MCF 10A (cell line): ENCODE results near the gene EPO. TPM values are rescaled to one million over a fixed set of nuclear protein-coding genes. Genes with fewer than 3 reads are reported as not detected.
A peak's percentile ranks its signal among the peaks of the same experiment; 100 is the strongest.

Experiments
- BruUV-seq: library from RNA; stranded (reverse); fragments of 400-500 nt; replicated peaks from 2 replicates; lab custom pipeline; 2021; lab: Mats Ljungman, UMichigan
- CTCF ChIA-PET: fragments of 300-600 bp; sonication (Branson Sonifier 250); formaldehyde crosslinking; extraction: SDS; loops from one replicate; lab custom pipeline; 2021; ENCODE audit warnings: antibody characterized with exemption, inconsistent platforms; lab: Yijun Ruan, JAX
- POLR2A ChIA-PET: fragments of 300-600, 350-650 bp; sonication (Branson Sonifier 250); formaldehyde crosslinking; extraction: SDS; loops from one replicate; lab custom pipeline; 2020; ENCODE audit warnings: antibody characterized with exemption, inconsistent platforms; lab: Yijun Ruan, JAX
- DNase-seq: peaks from one replicate; pipeline ENCODE4 v3.0.0-alpha.2; 2018; ENCODE audit not compliant: unreplicated experiment
- H3K27ac Mint-ChIP-seq: one replicate; pipeline ENCODE4 v1.8.0; 2022; ENCODE audit warnings: mild to moderate bottlenecking, low read depth, mixed read lengths; ENCODE audit not compliant: unreplicated experiment
- H3K27me3 Mint-ChIP-seq: one replicate; pipeline ENCODE4 v1.8.0; 2022; ENCODE audit warnings: mixed read lengths; ENCODE audit not compliant: insufficient read depth, unreplicated experiment
- H3K36me3 Mint-ChIP-seq: one replicate; pipeline ENCODE4 v1.8.0; 2022; ENCODE audit warnings: mild to moderate bottlenecking, moderate library complexity, mixed read lengths; ENCODE audit not compliant: insufficient read depth, unreplicated experiment
- H3K4me1 Mint-ChIP-seq: one replicate; pipeline ENCODE4 v1.8.0; 2022; ENCODE audit warnings: mixed read lengths; ENCODE audit not compliant: insufficient read depth, unreplicated experiment
- H3K4me3 Mint-ChIP-seq: one replicate; pipeline ENCODE4 v1.8.0; 2022; ENCODE audit warnings: mild to moderate bottlenecking, moderate library complexity, mixed read lengths; ENCODE audit not compliant: unreplicated experiment
- H3K9me3 Mint-ChIP-seq: one replicate; pipeline ENCODE4 v1.8.0; 2022; ENCODE audit warnings: mixed read lengths; ENCODE audit not compliant: unreplicated experiment
- intact Hi-C: fragments of 100-400 bp; cut with micrococcal nuclease; formaldehyde crosslinking; loops from 2 replicates; pipeline ENCODE4 v1.14.1; 2022
- total RNA-seq: library from RNA; stranded (reverse); gene quantifications from 2 replicates; pipeline ENCODE4 v1.2.3, GENCODE V29; 2022
- TF ChIP-seq, protein P1 (sequence below): fragments of 200-600 bp; IDR thresholded peaks from one replicate; pipeline ENCODE4 v1.8.0; 2022; ENCODE audit warnings: antibody characterized with exemption, mild to moderate bottlenecking; ENCODE audit not compliant: unreplicated experiment

Gene EPO
- total RNA-seq, 1 experiment from 2014 or later: not detected

DNA sequence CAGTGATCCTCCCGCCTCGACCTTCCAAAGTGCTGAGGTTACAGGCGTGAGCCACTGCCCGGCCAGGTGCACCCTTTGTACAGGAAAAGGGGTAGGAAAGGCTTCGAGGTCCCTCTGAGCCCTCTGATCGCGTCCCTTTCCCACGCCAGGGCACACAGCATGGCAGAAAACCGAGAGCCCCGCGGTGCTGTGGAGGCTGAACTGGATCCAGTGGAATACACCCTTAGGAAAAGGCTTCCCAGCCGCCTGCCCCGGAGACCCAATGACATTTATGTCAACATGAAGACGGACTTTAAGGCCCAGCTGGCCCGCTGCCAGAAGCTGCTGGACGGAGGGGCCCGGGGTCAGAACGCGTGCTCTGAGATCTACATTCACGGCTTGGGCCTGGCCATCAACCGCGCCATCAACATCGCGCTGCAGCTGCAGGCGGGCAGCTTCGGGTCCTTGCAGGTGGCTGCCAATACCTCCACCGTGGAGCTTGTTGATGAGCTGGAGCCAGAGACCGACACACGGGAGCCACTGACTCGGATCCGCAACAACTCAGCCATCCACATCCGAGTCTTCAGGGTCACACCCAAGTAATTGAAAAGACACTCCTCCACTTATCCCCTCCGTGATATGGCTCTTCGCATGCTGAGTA lies 13.5 kb upstream of the EPO start:
- no peaks in the 10 kb centered on the region for H3K9me3 Mint-ChIP-seq
- H3K4me1 Mint-ChIP-seq: peaks cover 10% of the 10 kb centered on the region
- CTCF ChIA-PET: interaction anchor here (0.7 to 6.7 kb wide), 6 partner anchors 13 to 170 kb away, joined by 3 to 94 read pairs (median 9); partner anchors contain the start of genes EPO, GIGYF1 and SLC12A9
- TF ChIP-seq, protein P1, sequence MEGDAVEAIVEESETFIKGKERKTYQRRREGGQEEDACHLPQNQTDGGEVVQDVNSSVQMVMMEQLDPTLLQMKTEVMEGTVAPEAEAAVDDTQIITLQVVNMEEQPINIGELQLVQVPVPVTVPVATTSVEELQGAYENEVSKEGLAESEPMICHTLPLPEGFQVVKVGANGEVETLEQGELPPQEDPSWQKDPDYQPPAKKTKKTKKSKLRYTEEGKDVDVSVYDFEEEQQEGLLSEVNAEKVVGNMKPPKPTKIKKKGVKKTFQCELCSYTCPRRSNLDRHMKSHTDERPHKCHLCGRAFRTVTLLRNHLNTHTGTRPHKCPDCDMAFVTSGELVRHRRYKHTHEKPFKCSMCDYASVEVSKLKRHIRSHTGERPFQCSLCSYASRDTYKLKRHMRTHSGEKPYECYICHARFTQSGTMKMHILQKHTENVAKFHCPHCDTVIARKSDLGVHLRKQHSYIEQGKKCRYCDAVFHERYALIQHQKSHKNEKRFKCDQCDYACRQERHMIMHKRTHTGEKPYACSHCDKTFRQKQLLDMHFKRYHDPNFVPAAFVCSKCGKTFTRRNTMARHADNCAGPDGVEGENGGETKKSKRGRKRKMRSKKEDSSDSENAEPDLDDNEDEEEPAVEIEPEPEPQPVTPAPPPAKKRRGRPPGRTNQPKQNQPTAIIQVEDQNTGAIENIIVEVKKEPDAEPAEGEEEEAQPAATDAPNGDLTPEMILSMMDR: no peak
- DNase-seq: no peak
- H3K4me3 Mint-ChIP-seq: peak overlapping the region; percentile 95
- H3K27ac Mint-ChIP-seq: peak overlapping the region; percentile 93
- peaks cover 2% of the 10 kb centered on the region for H3K27me3 Mint-ChIP-seq
- POLR2A ChIA-PET: interaction anchor here (0.6 to 2.9 kb wide), 12 partner anchors 7 to 168 kb away, joined by 3 to 57 read pairs (median 6); partner anchors contain the start of genes AGFG2, EPHB4, EPO and GIGYF1
- intact Hi-C loops: no loop called here
- peaks cover 15% of the 10 kb centered on the region for H3K36me3 Mint-ChIP-seq
- no TSS peak for BruUV-seq

DNA sequence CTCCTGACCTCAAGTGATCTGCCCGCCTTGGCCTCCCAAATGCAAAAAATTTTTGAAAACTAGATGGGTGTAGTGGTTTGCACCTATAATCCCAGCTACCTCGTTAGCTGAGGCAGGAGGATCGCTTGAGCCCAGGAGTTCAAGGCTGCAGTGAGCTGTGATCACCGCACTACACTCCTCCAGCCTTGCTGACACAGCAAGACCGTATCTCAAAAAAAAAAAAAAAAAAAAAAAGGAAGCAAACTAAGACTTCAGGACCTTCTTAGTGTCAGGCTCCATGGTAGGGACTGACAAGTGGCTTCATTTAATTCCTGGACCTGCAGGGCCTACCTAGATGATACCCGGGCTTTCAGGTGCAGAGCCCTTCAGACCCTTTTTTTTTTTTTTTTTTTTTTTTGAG lies 11.9 kb upstream of the EPO start:
- DNase-seq: no peak
- POLR2A ChIA-PET: interaction anchor here (0.6 to 0.7 kb wide), 3 partner anchors 114 to 143 kb away, joined by 3 read pairs; no protein-coding TSS in a partner anchor
- TF ChIP-seq, protein P1: no peak
- peaks cover 10% of the 10 kb centered on the region for H3K4me1 Mint-ChIP-seq
- CTCF ChIA-PET: interaction anchor here (0.7 to 6.7 kb wide), 2 partner anchors 15 to 181 kb away, joined by 3 to 94 read pairs; partner anchors contain the start of genes GIGYF1 and UFSP1
- H3K36me3 Mint-ChIP-seq: peaks cover 15% of the 10 kb centered on the region
- H3K27me3 Mint-ChIP-seq: no peaks in the 10 kb centered on the region
- H3K9me3 Mint-ChIP-seq: no peaks in the 10 kb centered on the region
- no peak overlapping the region for H3K27ac Mint-ChIP-seq
- intact Hi-C loops: no loop called here
- no peak overlapping the region for H3K4me3 Mint-ChIP-seq
- no TSS peak for BruUV-seq

DNA sequence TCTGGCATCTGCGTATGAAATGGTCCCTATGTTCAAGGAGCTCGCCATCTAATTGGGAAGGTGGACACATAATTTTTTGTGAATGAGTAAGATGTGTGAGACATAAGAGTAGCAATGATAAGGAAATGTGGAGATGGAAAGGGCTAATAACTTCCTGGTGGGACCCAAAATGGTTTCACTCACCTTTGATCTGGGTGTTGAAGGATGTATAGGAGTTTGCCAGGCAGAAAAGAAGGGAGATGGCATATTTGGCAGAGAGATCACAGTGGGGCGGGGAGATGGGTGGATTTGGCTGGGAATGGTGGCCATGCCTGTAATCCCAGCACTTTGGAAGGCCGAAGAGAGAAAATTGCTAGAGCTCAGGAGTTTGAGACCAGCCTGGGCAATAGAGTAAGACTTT lies 9.8 kb upstream of the EPO start:
- POLR2A ChIA-PET: no interaction called here
- Mint-ChIP-seq H3K36me3 (peaks cover 15% of the 10 kb centered on the region), H3K4me1 (peaks cover 10% of the 10 kb centered on the region), H3K27ac (no peak overlapping the region), H3K4me3 (no peak overlapping the region), H3K9me3 (no peaks in the 10 kb centered on the region), H3K27me3 (no peaks in the 10 kb centered on the region)
- no peak for DNase-seq
- no TSS peak for BruUV-seq
- intact Hi-C loops: no loop called here
- CTCF ChIA-PET: interaction anchor here (0.6 to 2.5 kb wide), 3 partner anchors 15 to 142 kb away, joined by 3 to 11 read pairs (median 3); partner anchors contain the start of gene SLC12A9
- TF ChIP-seq, protein P1: no peak

GRCh38 chr7:100711369-100711768 lies 8.9 kb upstream of the EPO start:
- POLR2A ChIA-PET: interaction anchor here (0.6 kb wide), 1 partner anchor 90 kb away, joined by 3 read pairs; no protein-coding TSS in a partner anchor
- peaks cover 15% of the 10 kb centered on the region for H3K36me3 Mint-ChIP-seq
- H3K4me3 Mint-ChIP-seq: no peak overlapping the region
- peaks cover 10% of the 10 kb centered on the region for H3K4me1 Mint-ChIP-seq
- H3K9me3 Mint-ChIP-seq: no peaks in the 10 kb centered on the region
- BruUV-seq: no TSS peak
- CTCF ChIA-PET: interaction anchor here (2.5 kb wide), 1 partner anchor 14 kb away, joined by 11 read pairs; no protein-coding TSS in a partner anchor
- intact Hi-C loops: no loop called here
- TF ChIP-seq, protein P1: no peak
- no peaks in the 10 kb centered on the region for H3K27me3 Mint-ChIP-seq
- no peak for DNase-seq
- no peak overlapping the region for H3K27ac Mint-ChIP-seq
